G401 (cell line): ENCODE results near the gene QRICH1. TPM values are rescaled to one million over a fixed set of nuclear protein-coding genes. Genes with fewer than 3 reads are reported as not detected.
A peak's percentile ranks its signal among the peaks of the same experiment; 100 is the strongest.

Experiments
- DNase-seq: peaks from one replicate; pipeline ENCODE4 v3.0.0-alpha.2; 2015; ENCODE audit warnings: low spot score
- in situ Hi-C: cut with HindIII; loops from 2 replicates; pipeline ENCODE4 v1.10.0; 2016; ENCODE audit warnings: low sequenced_read_pairs, mixed read lengths
- total RNA-seq: library from RNA; depleted of rRNA; stranded (reverse); fragments of >200 nt; shearing (Covaris generic); gene quantifications from 2 replicates; pipeline ENCODE4 v1.2.3, GENCODE V29; 2014

QRICH1 gene
- total RNA-seq, 1 experiment from 2014 or later = 168 TPM

DNA sequence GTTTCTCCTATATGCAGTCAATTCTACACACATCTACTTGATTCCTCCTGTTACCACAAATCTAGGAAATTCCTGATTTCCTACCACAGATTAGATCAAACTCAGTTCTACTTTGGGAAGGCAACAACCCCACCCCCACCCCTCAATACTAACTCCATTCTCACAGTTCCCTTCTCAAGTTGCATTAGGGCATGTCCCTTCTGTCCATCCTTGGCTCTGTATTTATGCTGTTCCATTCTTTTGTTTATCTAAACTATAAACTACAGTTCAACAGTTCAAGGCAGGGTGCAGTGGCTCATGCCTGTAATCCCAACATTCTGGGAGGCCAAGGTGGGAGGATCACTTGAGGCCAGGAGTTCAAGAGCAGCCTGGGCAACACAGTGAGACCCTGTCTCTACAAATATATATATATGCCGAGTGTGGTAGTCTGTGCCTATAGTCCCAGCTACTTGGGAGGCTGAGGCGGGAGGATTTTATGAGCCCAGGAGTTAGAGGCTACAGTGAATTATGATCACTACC, 39.5 kb downstream of the QRICH1 start:
- DNase-seq = no peak
- in situ Hi-C loops = no loop called here

DNA sequence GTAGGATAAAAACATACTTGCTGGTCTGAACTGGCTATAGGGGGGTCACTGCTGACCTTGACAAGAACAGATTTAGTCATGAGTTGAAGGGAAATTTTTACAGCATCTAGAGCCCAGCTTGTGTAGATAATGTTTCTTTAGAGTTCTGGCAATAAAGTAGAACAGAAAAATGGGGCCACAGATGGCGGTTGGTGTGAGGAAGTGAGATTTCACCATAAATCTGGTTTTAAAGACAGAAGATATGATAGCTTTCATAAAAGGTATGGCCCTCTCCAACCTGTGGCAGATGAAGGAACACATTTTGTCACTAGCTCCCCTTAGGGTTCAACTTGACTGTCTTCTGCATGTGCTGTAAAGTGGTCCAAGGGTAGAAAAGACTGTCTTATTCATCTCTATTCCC, 40.3 kb downstream of the QRICH1 start:
- no peak for DNase-seq
- in situ Hi-C loops = no loop called here

DNA sequence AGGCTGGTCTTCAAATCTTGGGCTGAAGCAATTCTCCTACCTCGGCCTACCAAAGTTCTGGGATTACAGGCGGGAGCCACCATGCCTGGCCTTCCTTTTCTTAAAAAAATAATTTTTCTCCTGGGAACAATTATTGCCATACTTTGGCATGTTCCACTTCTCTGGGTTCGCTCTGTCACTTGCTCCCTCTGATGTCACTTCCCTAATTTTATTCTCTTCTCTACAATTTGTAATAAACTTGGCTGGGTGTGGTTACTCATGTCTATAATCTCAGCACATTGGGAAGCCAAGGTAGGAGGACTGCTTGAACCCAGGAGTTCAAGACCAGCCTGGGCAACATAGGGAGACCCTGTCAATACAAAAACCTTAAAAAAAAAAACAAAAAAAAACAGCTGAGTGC, 58.6 kb downstream of the QRICH1 start:
- no peak for DNase-seq
- in situ Hi-C loops = no loop called here

- in situ Hi-C loops = no loop called here
- no peak for DNase-seq
Observed at GRCh38 chr3:49034650-49035049, 59.2 kb downstream of the QRICH1 start.

DNA sequence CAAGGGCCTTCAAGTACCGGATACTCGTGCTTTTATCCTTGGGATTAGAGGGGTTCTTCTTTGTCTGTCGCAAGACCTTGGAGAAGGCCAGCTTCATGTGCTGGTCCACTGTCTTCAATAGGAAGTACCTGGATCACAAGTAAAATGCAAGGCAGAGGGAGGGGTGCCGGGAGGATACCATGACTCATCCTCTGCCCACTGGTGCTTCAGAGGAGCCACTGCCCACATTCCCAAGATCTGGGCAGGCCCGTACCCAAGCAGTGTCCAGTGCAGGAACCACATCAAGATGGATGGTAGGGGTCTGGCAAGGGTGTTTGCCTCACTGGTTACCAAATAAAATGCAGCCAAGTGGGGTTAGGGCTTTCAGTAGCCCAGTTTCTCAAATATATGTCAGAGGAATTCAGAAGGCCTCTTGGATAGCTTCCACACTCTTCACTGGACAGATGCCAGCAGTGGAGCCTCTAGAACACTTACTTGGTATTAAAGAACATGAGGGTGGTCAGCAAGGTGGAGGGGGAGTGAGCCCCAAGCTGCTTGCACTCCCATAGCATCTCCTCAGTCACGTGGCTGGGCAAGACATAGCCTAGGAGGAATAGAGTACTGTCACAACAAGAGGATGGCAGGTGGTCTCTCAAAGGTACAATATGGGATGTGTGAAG, 61.1 kb downstream of the QRICH1 start:
- no peak for DNase-seq
- in situ Hi-C loops = no loop called here

DNA sequence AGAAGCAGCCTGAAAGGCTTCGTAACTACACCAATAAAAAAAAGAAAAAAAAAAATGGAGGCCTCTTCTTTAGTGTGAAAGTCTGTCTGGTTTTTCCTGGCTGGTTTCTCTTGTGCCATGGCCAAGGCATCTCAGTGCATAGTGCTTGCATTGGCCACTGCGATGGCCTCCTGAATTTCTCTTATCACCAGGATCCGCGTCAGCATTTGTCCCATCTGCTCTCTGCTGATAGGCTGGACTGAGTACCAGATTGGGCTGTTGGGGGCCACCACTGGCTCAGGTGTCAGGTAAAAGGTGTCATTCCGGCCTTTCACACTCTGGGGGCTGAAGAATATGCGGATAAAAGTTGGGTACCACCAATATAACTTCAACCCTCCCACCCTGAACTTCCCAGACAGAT, 63.5 kb downstream of the QRICH1 start:
- in situ Hi-C loops = no loop called here
- no peak for DNase-seq

DNA sequence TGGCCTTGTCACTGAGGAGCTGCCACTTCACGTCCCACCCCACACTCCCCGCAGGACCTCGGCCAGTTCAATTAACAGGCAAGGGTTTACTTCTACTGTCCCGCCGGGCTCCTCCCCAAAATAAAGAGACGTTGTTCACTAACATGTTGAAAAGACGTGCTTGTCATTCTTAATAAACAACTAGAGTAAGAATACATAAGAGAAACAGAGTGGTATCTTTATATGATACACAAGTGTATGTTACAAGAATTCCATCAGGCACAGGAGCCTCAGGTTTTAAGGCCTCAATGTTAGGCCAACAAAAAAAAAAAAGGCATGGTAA, 64.3 kb downstream of the QRICH1 start:
- in situ Hi-C loops = no loop called here
- DNase-seq = no peak

- DNase-seq = peak; percentile 95
- in situ Hi-C loops = no loop called here
Observed at GRCh38 chr3:49028673-49029562, 65.0 kb downstream of the QRICH1 start, which contains the start of gene IMPDH2. Gene IMPDH2 (minus strand): TSS chr3:49029398. CDS start chr3:49029350, 48 bp downstream.

- no peak for DNase-seq
- in situ Hi-C loops = no loop called here
Observed at GRCh38 chr3:49028298-49028672, 65.6 kb downstream of the QRICH1 start.

- in situ Hi-C loops = no loop called here
- DNase-seq = no peak
Observed at GRCh38 chr3:49027634-49028033, 66.2 kb downstream of the QRICH1 start.

DNA sequence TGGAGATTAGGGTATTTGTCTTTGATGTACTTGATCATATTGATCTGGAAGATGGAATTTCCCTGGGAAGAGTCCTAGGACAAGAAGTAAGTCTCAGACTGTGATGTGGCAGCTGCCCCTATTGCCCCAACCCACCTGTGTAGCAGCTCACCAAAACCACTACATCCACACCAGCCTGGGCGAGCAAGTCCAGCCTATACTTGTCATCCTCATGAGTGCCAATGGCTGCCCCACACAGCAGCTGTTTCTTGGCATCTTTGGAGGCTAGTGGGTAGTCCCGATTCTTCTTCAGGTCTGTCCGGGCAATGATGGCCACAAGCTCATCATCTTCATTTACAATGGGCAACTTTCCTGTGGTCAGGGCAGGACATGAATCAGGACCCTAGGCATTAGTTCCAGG, 67.3 kb downstream of the QRICH1 start:
- in situ Hi-C loops = no loop called here

GRCh38 chr3:49025793-49026520, 67.9 kb downstream of the QRICH1 start:
- no peak for DNase-seq
- in situ Hi-C loops = no loop called here

More for the DNA sequence above, 67.3 kb downstream of the QRICH1 start:
- DNase-seq = no peak

- in situ Hi-C loops = no loop called here
- DNase-seq = no peak
Observed at GRCh38 chr3:49025005-49025792, 68.7 kb downstream of the QRICH1 start.

DNA sequence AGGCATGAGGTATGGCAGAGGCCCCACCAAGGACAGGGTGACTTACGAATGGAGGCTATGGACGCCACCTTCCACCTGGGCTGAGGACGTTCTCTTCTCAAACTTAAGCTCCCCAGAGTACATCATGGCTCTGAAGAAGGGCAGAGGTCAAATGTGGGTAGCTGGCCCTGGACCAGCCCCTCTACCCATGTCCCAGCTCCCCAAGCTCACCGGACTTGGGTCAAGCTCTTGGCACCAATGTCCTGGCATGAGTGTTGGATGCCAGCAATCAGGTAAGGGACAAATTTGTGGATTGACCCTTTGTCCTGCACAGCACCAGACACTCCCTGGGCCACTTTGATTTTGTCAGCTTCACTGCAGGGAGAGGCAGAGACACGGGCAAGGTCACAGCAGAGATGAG, 69.4 kb downstream of the QRICH1 start:
- in situ Hi-C loops = no loop called here
- no peak for DNase-seq

- in situ Hi-C loops = no loop called here
- no peak for DNase-seq
Observed at GRCh38 chr3:49023775-49024174, 70.1 kb downstream of the QRICH1 start.

- in situ Hi-C loops = no loop called here
Observed at GRCh38 chr3:49022688-49023171, 71.1 kb downstream of the QRICH1 start.

DNA sequence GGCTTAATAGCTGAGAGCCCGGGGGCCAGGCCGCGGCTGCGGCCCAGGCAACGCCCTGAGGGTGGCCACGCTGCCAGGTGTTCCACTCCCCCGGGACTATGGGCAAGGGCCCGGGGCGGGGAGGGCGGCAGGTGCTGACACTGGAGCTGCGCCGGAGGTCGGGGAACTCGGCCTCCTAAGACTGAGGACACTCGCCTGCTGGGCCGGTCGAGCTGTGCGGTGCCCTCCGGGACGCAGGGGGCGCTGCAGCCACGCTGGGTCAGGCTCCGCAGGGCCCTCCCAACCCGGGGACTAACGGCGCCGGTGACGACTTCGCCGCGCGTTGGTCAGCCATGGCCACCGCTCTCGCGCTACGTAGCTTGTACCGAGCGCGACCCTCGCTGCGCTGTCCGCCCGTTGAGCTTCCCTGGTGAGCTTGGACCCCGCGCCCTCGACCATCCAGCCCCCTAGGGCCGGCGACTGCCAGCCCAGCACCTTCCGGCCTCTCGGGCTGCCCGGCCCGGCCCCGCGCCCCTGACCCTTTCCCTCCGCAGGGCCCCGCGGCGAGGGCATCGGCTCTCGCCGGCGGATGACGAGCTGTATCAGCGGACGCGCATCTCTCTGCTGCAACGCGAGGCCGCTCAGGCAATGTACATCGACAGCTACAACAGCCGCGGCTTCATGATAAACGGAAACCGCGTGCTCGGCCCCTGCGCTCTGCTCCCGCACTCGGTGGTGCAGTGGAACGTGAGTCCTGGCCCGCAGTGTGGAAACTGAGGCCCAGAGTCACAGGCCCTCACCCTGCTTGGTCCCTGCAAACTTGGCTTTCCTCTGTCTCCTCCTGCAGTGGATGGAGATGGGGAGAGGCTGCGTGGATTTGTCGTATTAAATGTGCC, 71.8 kb downstream of the QRICH1 start, which contains the start of gene NDUFAF3:
Gene NDUFAF3 (plus strand): TSS at position 309 of the 875 bp plus-strand sequence. CDS start 24 bp downstream, at position 333.
- DNase-seq = peak; percentile 87
- in situ Hi-C loops = no loop called here

More at GRCh38 chr3:49022688-49023171, 71.1 kb downstream of the QRICH1 start:
- DNase-seq = no peak
